HG03039 (cell line): Measurements from ENCODE around the gene XIRP1.
"Not testable (repeated sequence)": the region's sequence is repeated elsewhere in the genome, so short reads cannot be mapped to it uniquely, and the experiment has no call there.

Experiments used
- ATAC-seq: cut with Tn5 transposase; IDR thresholded peaks from one replicate; pipeline ENCODE4 v1.9.1; 2021; ENCODE audit warnings: mild to moderate bottlenecking, moderate library complexity; ENCODE audit not compliant: unreplicated experiment

XIRP1 gene

DNA sequence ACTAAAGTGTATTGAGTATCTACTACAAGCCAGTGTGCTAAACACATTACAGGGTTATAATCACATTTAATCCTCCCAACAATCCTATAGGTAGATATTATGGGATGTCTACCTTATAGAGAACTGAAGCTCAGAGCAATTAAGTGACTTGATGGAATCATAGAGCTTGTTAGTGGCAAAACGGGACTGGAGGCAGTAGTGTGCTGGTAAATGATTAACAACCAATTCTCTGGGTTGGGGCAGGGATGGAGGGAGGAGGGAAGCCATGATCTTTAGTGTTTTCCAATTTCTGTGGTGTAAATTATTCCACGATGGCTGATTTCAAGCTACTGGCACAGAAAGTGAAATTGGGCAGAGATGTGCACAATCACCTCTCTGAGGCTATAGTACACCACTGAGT is 20.5 kb downstream of the XIRP1 start:
- no peak for ATAC-seq

GRCh38 chr3:39170877-39171276 is 21.5 kb downstream of the XIRP1 start:
- not testable (repeated sequence) for ATAC-seq

- ATAC-seq, result no peak
Observed at GRCh38 chr3:39170461-39170860, 21.9 kb downstream of the XIRP1 start.

GRCh38 chr3:39169712-39170111 is 22.7 kb downstream of the XIRP1 start:
- ATAC-seq, result no peak

DNA sequence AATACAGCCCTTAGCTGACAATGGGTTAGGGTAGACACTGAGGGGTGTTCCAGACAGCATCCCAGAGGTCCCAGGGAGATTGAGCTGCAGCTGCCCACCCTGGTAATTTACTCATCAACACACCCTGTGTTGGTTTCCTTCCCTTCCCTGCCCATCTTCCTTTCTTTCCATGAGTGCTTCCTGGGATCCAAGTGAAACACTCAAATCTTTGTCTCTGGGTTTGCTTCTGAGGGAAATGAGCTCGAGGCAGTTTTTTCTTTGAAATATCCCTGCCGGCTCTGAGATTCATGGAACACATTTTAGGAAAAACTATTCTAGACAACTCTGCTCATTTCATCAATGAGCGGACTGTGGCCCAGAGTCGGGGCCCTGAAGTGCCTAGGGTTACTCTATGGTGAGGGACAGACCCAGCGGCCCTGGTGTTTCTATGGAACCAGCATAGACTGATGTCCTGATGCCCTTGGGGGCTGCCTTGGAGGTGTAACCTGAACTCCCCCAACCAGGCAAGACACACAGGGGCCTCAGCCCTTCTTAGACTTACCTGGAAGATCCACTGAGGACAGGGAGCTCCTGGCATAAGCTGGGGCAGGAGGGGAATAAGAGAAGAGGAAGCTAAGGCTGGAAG is 24.1 kb downstream of the XIRP1 start:
- no peak for ATAC-seq

GRCh38 chr3:39166932-39167532 is 25.4 kb downstream of the XIRP1 start:
- no peak for ATAC-seq

GRCh38 chr3:39166134-39166710 is 26.2 kb downstream of the XIRP1 start:
- no peak for ATAC-seq

GRCh38 chr3:39165518-39165917 is 26.9 kb downstream of the XIRP1 start:
- ATAC-seq, result no peak

- no peak for ATAC-seq
Observed at GRCh38 chr3:39164414-39164813, 28.0 kb downstream of the XIRP1 start.

DNA sequence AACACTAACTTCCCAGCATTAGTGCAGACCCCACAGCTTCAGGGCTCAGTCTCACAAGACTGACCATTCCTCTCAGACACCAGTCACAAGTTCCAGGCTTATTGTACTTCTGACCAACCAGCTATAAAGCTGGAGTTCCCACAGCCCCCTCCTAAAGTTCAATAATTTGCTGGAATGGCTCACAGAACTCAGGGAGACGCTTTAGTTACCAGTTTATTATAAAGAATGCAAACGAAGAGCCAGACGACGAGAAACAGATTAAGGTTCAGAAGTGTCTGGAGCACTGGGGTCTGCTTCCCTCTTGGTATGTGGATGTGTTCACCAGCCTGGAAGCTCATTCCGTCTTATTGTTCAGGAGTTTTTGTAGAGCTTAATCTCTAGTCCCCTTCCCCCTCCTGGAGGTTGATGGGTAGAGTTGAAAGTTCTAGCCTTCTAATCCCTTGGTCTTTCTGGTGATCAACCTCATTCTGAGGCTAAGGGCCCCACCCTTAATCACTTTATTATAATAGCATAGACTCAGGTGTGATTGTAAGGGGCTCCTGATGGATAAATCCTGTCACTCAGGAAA is 34.2 kb downstream of the XIRP1 start:
- ATAC-seq, result no peak

DNA sequence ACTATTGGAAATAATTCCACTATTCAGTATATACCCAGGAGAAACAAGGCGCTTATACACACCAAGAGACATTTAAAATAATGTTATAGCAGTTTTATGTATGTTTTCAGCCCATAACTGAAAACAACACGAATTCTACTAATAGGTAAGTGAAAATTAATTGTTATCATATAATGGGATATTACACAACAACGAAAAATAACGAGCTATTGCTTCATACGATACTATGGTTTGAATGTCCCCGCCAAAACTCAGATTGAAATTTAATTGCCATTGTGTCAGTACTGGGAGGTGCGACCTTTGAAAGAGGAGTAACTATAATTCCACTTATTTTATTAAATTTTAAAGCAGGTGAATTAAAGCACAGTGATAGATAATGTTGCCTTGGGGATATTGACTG is 35.0 kb downstream of the XIRP1 start:
- ATAC-seq, result no peak

DNA sequence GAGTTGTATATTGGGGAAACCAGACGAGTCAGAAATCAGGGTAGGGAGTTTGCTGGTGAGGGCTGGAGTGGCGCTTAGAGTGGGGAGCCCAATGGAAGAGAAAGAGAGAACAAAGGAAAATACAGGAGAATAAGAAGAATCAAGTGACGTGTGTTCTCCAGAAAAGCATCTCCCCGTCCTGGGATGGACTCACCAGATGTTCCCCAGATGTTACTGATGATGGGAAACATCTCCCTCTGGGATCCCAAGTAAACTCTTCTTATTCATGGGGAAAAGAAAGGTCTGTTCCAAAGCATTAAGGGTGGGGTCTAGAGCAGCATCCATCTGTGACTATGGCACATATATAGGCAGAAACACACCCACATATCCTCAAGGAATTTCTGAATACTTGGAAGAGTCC is 36.0 kb downstream of the XIRP1 start:
- no peak for ATAC-seq

DNA sequence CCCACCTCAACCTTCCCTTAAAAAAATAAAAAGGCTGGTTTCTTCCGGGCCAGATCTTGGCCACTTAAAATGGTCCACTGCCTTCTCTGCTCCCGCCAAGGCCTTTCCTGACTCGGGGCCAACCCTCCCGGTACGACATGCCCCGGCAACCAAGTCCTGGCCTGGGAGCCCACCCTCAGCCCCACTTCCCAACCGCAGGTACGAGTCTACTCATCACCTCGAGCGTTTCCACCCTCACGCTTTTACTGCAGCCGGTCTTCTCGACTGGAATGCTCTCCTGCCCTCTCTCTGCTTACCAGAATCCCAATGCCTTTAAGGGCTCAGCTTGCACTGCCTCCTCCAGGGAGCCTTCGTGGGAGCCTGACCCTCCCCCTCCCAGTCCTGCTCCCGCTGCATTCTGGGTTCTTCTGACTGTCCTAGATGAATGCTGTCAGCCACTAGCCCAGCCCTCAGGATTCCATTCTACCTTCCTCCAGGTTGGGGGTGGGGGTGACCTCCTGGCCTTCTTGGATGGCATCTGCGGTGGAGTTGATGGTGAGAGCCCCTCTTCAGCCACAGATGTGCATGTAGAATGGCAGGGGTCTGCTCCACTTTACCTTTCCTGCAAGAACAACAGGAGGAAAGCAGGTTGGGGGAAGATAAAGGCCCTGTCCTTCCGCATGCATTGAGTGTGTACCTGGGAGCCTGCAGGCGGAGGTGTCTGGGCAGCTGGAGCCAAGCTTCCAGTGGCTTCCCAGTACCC is 37.9 kb downstream of the XIRP1 start:
- no peak for ATAC-seq

GRCh38 chr3:39153977-39154279 is 38.5 kb downstream of the XIRP1 start:
- no peak for ATAC-seq

DNA sequence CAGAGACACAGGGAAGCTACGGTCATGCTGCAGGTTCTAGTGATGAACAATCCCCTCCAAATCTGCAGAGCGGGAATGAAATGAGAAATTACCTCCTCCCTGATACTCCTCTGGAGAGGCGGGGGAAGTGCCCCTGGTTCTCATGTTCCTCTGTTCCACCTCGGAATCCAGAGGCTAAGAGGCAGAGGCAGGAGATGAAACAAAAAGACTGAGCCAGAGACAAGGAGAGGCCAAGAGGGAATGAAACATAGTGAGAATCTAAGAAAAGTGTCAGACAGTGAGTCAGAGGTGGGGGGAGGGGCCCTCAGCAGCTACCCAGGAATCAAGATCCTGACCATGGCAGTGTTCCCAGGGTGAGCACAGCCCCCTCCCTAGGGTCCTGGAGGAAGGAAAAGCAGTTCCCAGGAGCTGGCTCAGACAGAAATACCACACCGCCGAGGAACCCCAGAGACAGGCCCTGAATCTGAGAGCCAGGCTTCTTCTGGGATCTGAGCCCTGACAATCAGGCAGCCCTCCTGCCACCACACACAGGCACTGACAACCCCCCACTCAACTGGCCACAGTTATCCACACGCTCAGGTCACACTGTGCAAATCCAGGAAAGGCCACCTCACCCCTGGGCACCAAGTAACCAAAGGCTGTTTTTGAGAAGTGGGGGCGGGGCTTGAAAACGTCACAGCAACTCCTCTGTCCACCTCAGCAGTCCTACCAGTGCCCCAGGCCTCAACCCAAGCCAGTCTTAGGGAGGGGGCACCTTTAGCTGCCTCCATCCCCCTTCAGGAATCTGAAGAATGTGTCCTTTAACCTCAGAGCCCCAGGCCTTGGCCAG is 41.4 kb downstream of the XIRP1 start:
- ATAC-seq, result no peak

DNA sequence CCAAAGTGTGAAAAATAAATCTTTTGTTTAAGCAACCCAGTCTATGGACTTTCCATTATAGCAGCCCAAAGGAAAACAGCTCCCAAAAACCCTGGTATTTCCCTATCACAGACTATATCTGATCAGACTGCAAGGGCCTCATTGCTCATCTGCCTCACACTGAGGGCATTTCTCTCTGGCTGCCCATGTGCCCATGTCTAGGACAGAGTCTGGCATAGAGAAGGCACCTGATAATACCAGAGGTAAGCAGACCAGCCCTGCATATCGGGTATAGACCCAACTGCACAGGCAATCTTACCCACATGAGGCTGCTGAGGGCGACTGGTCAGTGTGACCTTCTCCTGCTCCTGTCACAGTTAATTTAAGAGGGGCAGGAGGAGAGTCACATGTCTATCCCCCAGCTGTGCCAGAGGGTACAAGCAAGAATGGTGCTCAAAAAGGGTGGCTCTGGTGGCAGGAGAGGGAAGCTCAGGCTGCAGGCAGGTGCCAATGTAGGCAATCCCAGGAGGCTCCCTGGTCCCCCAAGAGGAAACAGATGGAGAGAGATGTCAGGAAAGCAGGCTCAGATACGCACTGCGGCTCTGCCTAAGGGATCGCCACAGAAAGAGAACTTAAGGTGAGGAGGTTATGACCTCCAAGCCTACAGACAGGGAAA is 42.1 kb downstream of the XIRP1 start:
- ATAC-seq, result no peak

GRCh38 chr3:39149498-39150147 is 42.8 kb downstream of the XIRP1 start:
- ATAC-seq, result no peak

DNA sequence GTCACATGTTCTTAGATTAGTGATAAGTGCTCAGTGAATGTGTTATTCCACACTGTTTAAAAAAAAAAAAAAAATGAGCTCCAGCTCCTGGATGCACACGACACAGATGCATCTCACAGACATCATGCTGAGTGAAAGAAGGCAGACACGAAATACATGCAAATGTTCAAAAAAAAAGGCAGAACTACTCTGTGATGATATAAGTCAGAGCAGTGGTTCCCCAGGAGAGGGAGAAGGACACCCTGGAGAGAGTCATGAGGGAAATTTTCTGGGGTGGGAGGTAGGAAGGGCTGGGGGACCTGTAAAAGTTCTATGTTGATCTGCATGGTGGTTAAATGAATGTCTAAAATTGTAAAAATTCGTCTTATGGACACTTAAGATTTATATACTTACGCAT is 43.3 kb downstream of the XIRP1 start:
- ATAC-seq, result no peak

- ATAC-seq, result no peak
Observed at GRCh38 chr3:39148435-39149058, 43.8 kb downstream of the XIRP1 start.
